H54 (cell line): Measurements from ENCODE around the gene SPATA2.
"Not testable (repeated sequence)": the region's sequence is repeated elsewhere in the genome, so short reads cannot be mapped to it uniquely, and the experiment has no call there.

Source experiments
- DNase-seq: peaks from one replicate; pipeline ENCODE4 v3.0.0; 2011; ENCODE audit warnings: low spot score, mixed read lengths; ENCODE audit not compliant: insufficient read length
- FAIRE-seq: peaks from 3 replicates; lab custom pipeline; 2011; peaks lifted over from hg19 to GRCh38; lab: Jason Lieb, UNC
- POLR2A ChIP-seq: IDR thresholded peaks from 2 replicates; pipeline ENCODE4 v1.6.1; 2011; ENCODE audit warnings: low read depth, mild to moderate bottlenecking, low read length

The SPATA2 gene

GRCh38 chr20:49877386-49877921, 37.9 kb downstream of the SPATA2 start:
- no peak for FAIRE-seq
- no peak for DNase-seq
- no peak for TF ChIP-seq POLR2A

GRCh38 chr20:49874696-49875095, 40.6 kb downstream of the SPATA2 start:
- FAIRE-seq (no peak), DNase-seq (no peak)
- no peak for TF ChIP-seq POLR2A

GRCh38 chr20:49872056-49872455, 43.3 kb downstream of the SPATA2 start:
- no peak for TF ChIP-seq POLR2A
- no peak for FAIRE-seq
- no peak for DNase-seq

GRCh38 chr20:49871391-49871948, 43.9 kb downstream of the SPATA2 start:
- TF ChIP-seq POLR2A = no peak
- DNase-seq (no peak), FAIRE-seq (no peak)

GRCh38 chr20:49870261-49870660, 45.1 kb downstream of the SPATA2 start:
- FAIRE-seq = no peak
- no peak for TF ChIP-seq POLR2A
- no peak for DNase-seq

GRCh38 chr20:49868964-49869363, 46.4 kb downstream of the SPATA2 start:
- no peak for TF ChIP-seq POLR2A
- no peak for DNase-seq
- FAIRE-seq = no peak

- no peak for DNase-seq
- no peak for FAIRE-seq
- no peak for TF ChIP-seq POLR2A
These were observed 46.8 kb downstream of the SPATA2 start for GRCh38 chr20:49868538-49868937.

- FAIRE-seq (no peak), DNase-seq (no peak)
- no peak for TF ChIP-seq POLR2A
These were observed 47.7 kb downstream of the SPATA2 start for GRCh38 chr20:49867453-49868215.

GRCh38 chr20:49866051-49866450, 49.3 kb downstream of the SPATA2 start:
- DNase-seq = no peak
- no peak for TF ChIP-seq POLR2A
- no peak for FAIRE-seq

- FAIRE-seq (no peak), DNase-seq (no peak)
- no peak for TF ChIP-seq POLR2A
These were observed 49.8 kb downstream of the SPATA2 start for GRCh38 chr20:49865559-49865958.

GRCh38 chr20:49863666-49864065, 51.7 kb downstream of the SPATA2 start:
- no peak for TF ChIP-seq POLR2A
- no peak for DNase-seq
- FAIRE-seq = no peak

GRCh38 chr20:49862607-49863200, 52.6 kb downstream of the SPATA2 start:
- DNase-seq (no peak), FAIRE-seq (no peak)
- TF ChIP-seq POLR2A = no peak

- not testable (repeated sequence) for FAIRE-seq, DNase-seq
These were observed 54.1 kb downstream of the SPATA2 start for GRCh38 chr20:49861232-49861631.

- TF ChIP-seq POLR2A = no peak
- no peak for FAIRE-seq
These were observed 55.5 kb downstream of the SPATA2 start for GRCh38 chr20:49859807-49860206.

GRCh38 chr20:49859011-49859410, 56.3 kb downstream of the SPATA2 start:
- no peak for TF ChIP-seq POLR2A
- DNase-seq = no peak
- no peak for FAIRE-seq

More at GRCh38 chr20:49859807-49860206, 55.5 kb downstream of the SPATA2 start:
- DNase-seq = peak; percentile 27
